ENCODE data around the gene TCF7L2.

- TF ChIP-seq GATA2 (IDR thresholded peaks at IDR 0.05; ENCODE audit: low read depth, low read length) (no peak), GATA3 (IDR thresholded peaks at IDR 0.05; ENCODE audit: low read depth, low read length) (no peak)
Observed at GRCh38 chr10:113093188-113094113, 143.4 kb downstream of the TCF7L2 start.

Data from SH-SY5Y (cell line).